ENCODE data around the gene CDK2AP2.

GRCh38 chr11:67542169-67542568, 34.2 kb upstream of the CDK2AP2 start:
- no peak for TF ChIP-seq FOXA1 (IDR thresholded peaks at IDR 0.05)
- TF ChIP-seq ARNT (IDR thresholded peaks at IDR 0.05), result no peak
- no peak for TF ChIP-seq FOXK2 (IDR thresholded peaks at IDR 0.05)
- TF ChIP-seq CTBP1 (IDR thresholded peaks at IDR 0.05; ENCODE audit: borderline replicate concordance), result no peak
- no peak for TF ChIP-seq SP1 (IDR thresholded peaks at IDR 0.05)
- TF ChIP-seq ELF4 (IDR thresholded peaks at IDR 0.05), result no peak

Data from HEK293T (cell line).